Measurements from ENCODE around the gene EN2.

Gene EN2

GRCh38 chr7:155470686-155471638, 13.0 kb downstream of the EN2 start:
- peaks cover 0 to 5% of the 10 kb centered on the region in 2 donors for H3K9me3 ChIP-seq (ENCODE audit: control insufficient read depth in 2 of 2, low read length in 2 of 2)
- no peak overlapping the region for H3K27ac ChIP-seq (ENCODE audit: low read depth in 2 of 2, low read length in 2 of 2)
- H3K4me3 ChIP-seq (ENCODE audit: low read length in 2 of 2): no peak overlapping the region
- H3K9ac ChIP-seq (ENCODE audit: low read depth in 1 of 2, low read length in 2 of 2): no peak overlapping the region
- H3K27me3 ChIP-seq (ENCODE audit: control insufficient read depth in 2 of 2, insufficient read depth in 2 of 2, low read length in 2 of 2): peaks cover 77 to 80% of the 10 kb centered on the region in 2 donors
- no peaks in the 10 kb centered on the region for H3K4me1 ChIP-seq (ENCODE audit: control insufficient read depth in 2 of 2, insufficient read depth in 2 of 2, low read length in 2 of 2)
- no peaks in the 10 kb centered on the region for H3K36me3 ChIP-seq (ENCODE audit: control insufficient read depth in 2 of 2, insufficient read depth in 2 of 2, low read length in 2 of 2)

- H3K36me3 ChIP-seq (ENCODE audit: control insufficient read depth in 2 of 2, insufficient read depth in 2 of 2, low read length in 2 of 2): no peaks in the 10 kb centered on the region
- H3K4me1 ChIP-seq (ENCODE audit: control insufficient read depth in 2 of 2, insufficient read depth in 2 of 2, low read length in 2 of 2): no peaks in the 10 kb centered on the region
- no peak overlapping the region for H3K9ac ChIP-seq (ENCODE audit: low read depth in 1 of 2, low read length in 2 of 2)
- peaks cover 75 to 79% of the 10 kb centered on the region in 2 donors for H3K27me3 ChIP-seq (ENCODE audit: control insufficient read depth in 2 of 2, insufficient read depth in 2 of 2, low read length in 2 of 2)
- no peak overlapping the region for H3K4me3 ChIP-seq (ENCODE audit: low read length in 2 of 2)
- peaks cover 0 to 5% of the 10 kb centered on the region in 2 donors for H3K9me3 ChIP-seq (ENCODE audit: control insufficient read depth in 2 of 2, low read length in 2 of 2)
- no peak overlapping the region for H3K27ac ChIP-seq (ENCODE audit: low read depth in 2 of 2, low read length in 2 of 2)
Measured at GRCh38 chr7:155471718-155472117, 13.8 kb downstream of the EN2 start.

GRCh38 chr7:155477476-155477875, 19.5 kb downstream of the EN2 start:
- Histone ChIP-seq H3K9ac (ENCODE audit: low read depth in 1 of 2, low read length in 2 of 2) (no peak overlapping the region), H3K4me3 (ENCODE audit: low read length in 2 of 2) (no peak overlapping the region), H3K9me3 (ENCODE audit: control insufficient read depth in 2 of 2, low read length in 2 of 2) (peaks cover 0 to 5% of the 10 kb centered on the region in 2 donors), H3K36me3 (ENCODE audit: control insufficient read depth in 2 of 2, insufficient read depth in 2 of 2, low read length in 2 of 2) (no peaks in the 10 kb centered on the region), H3K4me1 (ENCODE audit: control insufficient read depth in 2 of 2, insufficient read depth in 2 of 2, low read length in 2 of 2) (no peaks in the 10 kb centered on the region), H3K27ac (ENCODE audit: low read depth in 2 of 2, low read length in 2 of 2) (no peak overlapping the region), H3K27me3 (ENCODE audit: control insufficient read depth in 2 of 2, insufficient read depth in 2 of 2, low read length in 2 of 2) (peaks cover 41 to 51% of the 10 kb centered on the region in 2 donors)

GRCh38 chr7:155481764-155482163, 23.8 kb downstream of the EN2 start:
- no peak overlapping the region for H3K27ac ChIP-seq (ENCODE audit: low read depth in 2 of 2, low read length in 2 of 2)
- H3K4me1 ChIP-seq (ENCODE audit: control insufficient read depth in 2 of 2, insufficient read depth in 2 of 2, low read length in 2 of 2): no peaks in the 10 kb centered on the region
- H3K9me3 ChIP-seq (ENCODE audit: control insufficient read depth in 2 of 2, low read length in 2 of 2): no peaks in the 10 kb centered on the region
- H3K27me3 ChIP-seq (ENCODE audit: control insufficient read depth in 2 of 2, insufficient read depth in 2 of 2, low read length in 2 of 2): peaks cover 16 to 17% of the 10 kb centered on the region in 2 donors
- no peaks in the 10 kb centered on the region for H3K36me3 ChIP-seq (ENCODE audit: control insufficient read depth in 2 of 2, insufficient read depth in 2 of 2, low read length in 2 of 2)
- no peak overlapping the region for H3K4me3 ChIP-seq (ENCODE audit: low read length in 2 of 2)
- no peak overlapping the region for H3K9ac ChIP-seq (ENCODE audit: low read depth in 1 of 2, low read length in 2 of 2)

GRCh38 chr7:155482511-155483183, 24.7 kb downstream of the EN2 start:
- no peak overlapping the region for H3K27ac ChIP-seq (ENCODE audit: low read depth in 2 of 2, low read length in 2 of 2)
- no peaks in the 10 kb centered on the region for H3K4me1 ChIP-seq (ENCODE audit: control insufficient read depth in 2 of 2, insufficient read depth in 2 of 2, low read length in 2 of 2)
- H3K4me3 ChIP-seq (ENCODE audit: low read length in 2 of 2): no peak overlapping the region
- H3K9ac ChIP-seq (ENCODE audit: low read depth in 1 of 2, low read length in 2 of 2): no peak overlapping the region
- H3K36me3 ChIP-seq (ENCODE audit: control insufficient read depth in 2 of 2, insufficient read depth in 2 of 2, low read length in 2 of 2): no peaks in the 10 kb centered on the region
- no peaks in the 10 kb centered on the region for H3K9me3 ChIP-seq (ENCODE audit: control insufficient read depth in 2 of 2, low read length in 2 of 2)
- H3K27me3 ChIP-seq (ENCODE audit: control insufficient read depth in 2 of 2, insufficient read depth in 2 of 2, low read length in 2 of 2): peaks cover 12 to 17% of the 10 kb centered on the region in 2 donors

- H3K4me1 ChIP-seq (ENCODE audit: control insufficient read depth in 2 of 2, insufficient read depth in 2 of 2, low read length in 2 of 2): no peaks in the 10 kb centered on the region
- H3K36me3 ChIP-seq (ENCODE audit: control insufficient read depth in 2 of 2, insufficient read depth in 2 of 2, low read length in 2 of 2): no peaks in the 10 kb centered on the region
- H3K9ac ChIP-seq (ENCODE audit: low read depth in 1 of 2, low read length in 2 of 2): no peak overlapping the region
- no peaks in the 10 kb centered on the region for H3K9me3 ChIP-seq (ENCODE audit: control insufficient read depth in 2 of 2, low read length in 2 of 2)
- no peak overlapping the region for H3K27ac ChIP-seq (ENCODE audit: low read depth in 2 of 2, low read length in 2 of 2)
- no peak overlapping the region for H3K4me3 ChIP-seq (ENCODE audit: low read length in 2 of 2)
- H3K27me3 ChIP-seq (ENCODE audit: control insufficient read depth in 2 of 2, insufficient read depth in 2 of 2, low read length in 2 of 2): peaks cover 12 to 15% of the 10 kb centered on the region in 2 donors
Measured at GRCh38 chr7:155483245-155483644, 25.3 kb downstream of the EN2 start.

GRCh38 chr7:155483868-155484325, 26.0 kb downstream of the EN2 start:
- Histone ChIP-seq H3K36me3 (ENCODE audit: control insufficient read depth in 2 of 2, insufficient read depth in 2 of 2, low read length in 2 of 2) (no peaks in the 10 kb centered on the region), H3K9ac (ENCODE audit: low read depth in 1 of 2, low read length in 2 of 2) (no peak overlapping the region), H3K27me3 (ENCODE audit: control insufficient read depth in 2 of 2, insufficient read depth in 2 of 2, low read length in 2 of 2) (peaks cover 12 to 17% of the 10 kb centered on the region in 2 donors), H3K4me3 (ENCODE audit: low read length in 2 of 2) (no peak overlapping the region), H3K9me3 (ENCODE audit: control insufficient read depth in 2 of 2, low read length in 2 of 2) (no peaks in the 10 kb centered on the region), H3K27ac (ENCODE audit: low read depth in 2 of 2, low read length in 2 of 2) (no peak overlapping the region), H3K4me1 (ENCODE audit: control insufficient read depth in 2 of 2, insufficient read depth in 2 of 2, low read length in 2 of 2) (no peaks in the 10 kb centered on the region)

- Histone ChIP-seq H3K27me3 (ENCODE audit: control insufficient read depth in 2 of 2, insufficient read depth in 2 of 2, low read length in 2 of 2) (peaks cover 12 to 20% of the 10 kb centered on the region in 2 donors), H3K4me3 (ENCODE audit: low read length in 2 of 2) (no peak overlapping the region), H3K36me3 (ENCODE audit: control insufficient read depth in 2 of 2, insufficient read depth in 2 of 2, low read length in 2 of 2) (no peaks in the 10 kb centered on the region), H3K9me3 (ENCODE audit: control insufficient read depth in 2 of 2, low read length in 2 of 2) (no peaks in the 10 kb centered on the region), H3K9ac (ENCODE audit: low read depth in 1 of 2, low read length in 2 of 2) (no peak overlapping the region), H3K27ac (ENCODE audit: low read depth in 2 of 2, low read length in 2 of 2) (no peak overlapping the region), H3K4me1 (ENCODE audit: control insufficient read depth in 2 of 2, insufficient read depth in 2 of 2, low read length in 2 of 2) (no peaks in the 10 kb centered on the region)
Measured at GRCh38 chr7:155484483-155485399, 26.8 kb downstream of the EN2 start.

- no peaks in the 10 kb centered on the region for H3K36me3 ChIP-seq (ENCODE audit: control insufficient read depth in 2 of 2, insufficient read depth in 2 of 2, low read length in 2 of 2)
- peaks cover 0 to 3% of the 10 kb centered on the region in 2 donors for H3K4me1 ChIP-seq (ENCODE audit: control insufficient read depth in 2 of 2, insufficient read depth in 2 of 2, low read length in 2 of 2)
- H3K9me3 ChIP-seq (ENCODE audit: control insufficient read depth in 2 of 2, low read length in 2 of 2): no peaks in the 10 kb centered on the region
- H3K4me3 ChIP-seq (ENCODE audit: low read length in 2 of 2): no peak overlapping the region
- no peak overlapping the region for H3K27ac ChIP-seq (ENCODE audit: low read depth in 2 of 2, low read length in 2 of 2)
- H3K27me3 ChIP-seq (ENCODE audit: control insufficient read depth in 2 of 2, insufficient read depth in 2 of 2, low read length in 2 of 2): peaks cover 12 to 26% of the 10 kb centered on the region in 2 donors
- no peak overlapping the region for H3K9ac ChIP-seq (ENCODE audit: low read depth in 1 of 2, low read length in 2 of 2)
Measured at GRCh38 chr7:155486783-155487508, 29.0 kb downstream of the EN2 start.
